GM12873 (cell line): ENCODE results near the gene ARHGEF37.

Source experiments
- TF ChIP-seq, protein P1 (sequence below): IDR thresholded peaks from 2 replicates; pipeline ENCODE4 v1.5.1; 2012; ENCODE audit warnings: low read depth, mild to moderate bottlenecking, moderate library complexity, low read length, control low read depth; ENCODE audit not compliant: insufficient read depth; ENCODE audit errors: missing control alignments

ARHGEF37 gene

DNA sequence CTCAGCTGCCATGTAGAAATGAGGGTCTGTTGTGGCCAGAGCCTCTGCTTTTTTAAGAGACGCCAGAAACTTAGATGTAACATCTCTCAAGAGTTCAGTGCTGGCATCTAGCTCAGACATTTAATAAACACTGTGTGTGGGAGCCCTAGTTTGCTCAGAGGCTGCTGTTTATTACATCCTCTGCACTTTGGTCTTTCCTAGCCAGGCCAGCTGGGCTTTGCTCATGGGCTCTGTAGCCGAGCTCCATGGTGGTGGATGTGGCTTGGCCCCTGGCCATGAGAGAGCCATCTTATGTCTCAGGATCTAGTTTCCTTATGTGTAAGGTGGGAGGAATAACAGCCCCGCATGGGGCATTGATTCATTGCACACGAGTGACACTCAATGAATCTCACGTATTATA, 30.0 kb downstream of the ARHGEF37 start:
- TF ChIP-seq, protein P1, sequence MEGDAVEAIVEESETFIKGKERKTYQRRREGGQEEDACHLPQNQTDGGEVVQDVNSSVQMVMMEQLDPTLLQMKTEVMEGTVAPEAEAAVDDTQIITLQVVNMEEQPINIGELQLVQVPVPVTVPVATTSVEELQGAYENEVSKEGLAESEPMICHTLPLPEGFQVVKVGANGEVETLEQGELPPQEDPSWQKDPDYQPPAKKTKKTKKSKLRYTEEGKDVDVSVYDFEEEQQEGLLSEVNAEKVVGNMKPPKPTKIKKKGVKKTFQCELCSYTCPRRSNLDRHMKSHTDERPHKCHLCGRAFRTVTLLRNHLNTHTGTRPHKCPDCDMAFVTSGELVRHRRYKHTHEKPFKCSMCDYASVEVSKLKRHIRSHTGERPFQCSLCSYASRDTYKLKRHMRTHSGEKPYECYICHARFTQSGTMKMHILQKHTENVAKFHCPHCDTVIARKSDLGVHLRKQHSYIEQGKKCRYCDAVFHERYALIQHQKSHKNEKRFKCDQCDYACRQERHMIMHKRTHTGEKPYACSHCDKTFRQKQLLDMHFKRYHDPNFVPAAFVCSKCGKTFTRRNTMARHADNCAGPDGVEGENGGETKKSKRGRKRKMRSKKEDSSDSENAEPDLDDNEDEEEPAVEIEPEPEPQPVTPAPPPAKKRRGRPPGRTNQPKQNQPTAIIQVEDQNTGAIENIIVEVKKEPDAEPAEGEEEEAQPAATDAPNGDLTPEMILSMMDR, result no peak

DNA sequence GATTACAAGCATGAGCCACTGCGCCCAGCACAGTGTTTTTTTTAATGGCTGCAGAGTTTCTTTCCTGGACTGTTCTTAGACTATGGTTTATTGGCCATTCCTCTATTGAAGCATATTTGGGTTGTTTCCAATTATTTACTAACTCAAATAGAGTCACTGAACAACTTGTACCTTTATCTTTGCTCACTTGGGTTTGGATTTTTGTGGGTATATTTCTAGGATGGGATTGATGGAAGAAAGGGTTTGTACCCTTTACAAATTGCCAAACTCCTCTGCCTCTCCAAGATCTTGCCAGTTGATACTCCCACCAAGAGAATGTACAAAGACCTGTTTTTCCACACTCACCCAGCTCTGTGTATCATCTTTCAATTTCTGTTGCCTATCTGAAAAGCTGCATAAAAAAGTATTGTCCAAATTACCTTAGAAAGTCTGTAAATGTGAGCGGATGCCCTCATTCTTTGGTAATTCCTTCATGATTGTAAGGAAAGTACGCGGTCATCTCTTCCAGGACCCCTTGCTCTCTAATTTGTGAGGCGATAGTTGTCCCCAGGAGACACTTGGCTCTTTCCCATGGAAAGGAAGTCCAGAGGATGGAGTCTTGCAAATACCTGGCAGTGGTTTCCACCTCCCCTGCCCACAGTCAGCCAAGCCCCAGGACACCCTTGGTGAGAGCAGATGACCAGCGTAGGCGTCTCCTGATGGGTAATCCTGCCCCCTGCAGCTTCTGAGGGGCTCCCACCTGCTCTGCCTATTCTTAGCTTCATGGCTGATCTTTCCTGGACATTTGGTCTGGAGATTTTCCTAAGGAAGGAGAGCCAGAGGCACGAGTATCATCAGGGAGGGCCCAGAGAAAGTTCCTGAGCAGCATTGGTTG, 33.0 kb downstream of the ARHGEF37 start:
- TF ChIP-seq, protein P1, result no peak

DNA sequence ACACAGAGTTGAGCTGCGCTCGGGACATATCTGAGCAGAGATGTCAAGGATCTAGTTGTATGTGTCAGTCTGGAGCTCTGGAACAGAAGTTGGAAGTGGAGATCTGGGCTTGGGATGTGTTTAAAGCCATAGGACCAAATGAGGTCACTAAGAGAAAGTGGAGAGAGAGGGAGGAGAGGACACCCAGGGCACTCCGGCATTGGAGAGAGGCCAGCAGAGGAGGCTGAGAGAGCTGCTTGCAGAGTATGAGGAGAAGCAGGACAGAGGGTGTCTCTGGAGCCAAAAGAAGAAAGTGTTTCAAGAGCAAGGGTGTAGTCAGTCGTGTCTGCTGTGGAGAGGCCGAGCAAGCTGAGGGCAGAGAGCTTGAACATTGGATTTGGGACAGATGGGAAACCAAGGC, 34.7 kb downstream of the ARHGEF37 start:
- TF ChIP-seq, protein P1, result no peak

DNA sequence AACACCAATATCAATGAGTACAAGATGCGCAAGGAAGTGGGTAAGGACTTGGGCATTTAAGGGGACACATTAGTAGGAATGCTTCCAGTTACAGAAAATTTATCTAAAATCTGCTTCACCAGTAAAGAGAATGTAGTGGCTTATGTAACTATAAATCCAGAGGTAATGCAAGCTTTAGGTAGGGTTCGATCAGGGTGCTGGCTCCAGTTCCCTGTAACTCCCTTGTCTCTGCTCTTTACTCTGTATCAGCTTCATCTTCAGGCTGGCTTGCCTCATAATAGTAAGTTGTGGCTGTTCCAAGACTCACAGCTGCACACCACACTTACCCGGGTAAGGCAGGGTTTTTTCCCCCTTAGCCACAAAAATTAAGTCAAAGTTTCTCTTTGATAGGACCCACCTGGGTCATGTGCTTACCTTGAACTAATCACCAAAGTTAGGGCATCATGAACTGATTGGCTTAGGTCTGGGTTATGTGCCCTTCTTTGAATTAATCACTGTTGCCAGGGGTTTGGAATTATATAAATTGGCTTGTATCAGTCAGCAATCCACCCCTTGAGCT, 35.5 kb downstream of the ARHGEF37 start:
- TF ChIP-seq, protein P1, result no peak

DNA sequence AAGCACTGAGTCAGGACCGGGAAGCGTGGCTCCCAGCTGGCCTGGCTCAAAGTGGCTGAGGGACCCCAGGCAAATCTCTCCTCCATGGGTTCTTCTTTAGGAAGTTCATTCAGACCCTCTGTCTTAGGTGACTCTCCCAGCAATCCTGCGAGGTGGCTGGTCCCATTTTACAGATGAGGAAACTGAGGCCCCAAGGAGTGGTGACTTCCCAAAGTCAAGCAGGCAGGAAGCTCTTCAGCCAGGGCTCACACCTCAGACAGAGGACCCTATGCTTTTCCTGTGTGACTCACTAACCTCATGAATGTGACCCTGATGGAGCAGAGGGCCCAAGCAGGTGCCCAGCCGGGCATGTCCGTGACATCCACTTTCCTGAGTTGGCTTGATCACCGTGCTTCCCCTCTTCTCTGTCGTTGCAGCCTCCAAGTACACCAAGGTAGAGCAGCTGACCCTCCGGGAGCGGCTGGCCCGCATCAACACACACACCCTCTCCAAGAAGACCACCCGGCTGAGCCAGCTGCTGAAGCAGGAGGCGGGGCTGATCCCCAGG, 36.5 kb downstream of the ARHGEF37 start:
- TF ChIP-seq, protein P1, result no peak

DNA sequence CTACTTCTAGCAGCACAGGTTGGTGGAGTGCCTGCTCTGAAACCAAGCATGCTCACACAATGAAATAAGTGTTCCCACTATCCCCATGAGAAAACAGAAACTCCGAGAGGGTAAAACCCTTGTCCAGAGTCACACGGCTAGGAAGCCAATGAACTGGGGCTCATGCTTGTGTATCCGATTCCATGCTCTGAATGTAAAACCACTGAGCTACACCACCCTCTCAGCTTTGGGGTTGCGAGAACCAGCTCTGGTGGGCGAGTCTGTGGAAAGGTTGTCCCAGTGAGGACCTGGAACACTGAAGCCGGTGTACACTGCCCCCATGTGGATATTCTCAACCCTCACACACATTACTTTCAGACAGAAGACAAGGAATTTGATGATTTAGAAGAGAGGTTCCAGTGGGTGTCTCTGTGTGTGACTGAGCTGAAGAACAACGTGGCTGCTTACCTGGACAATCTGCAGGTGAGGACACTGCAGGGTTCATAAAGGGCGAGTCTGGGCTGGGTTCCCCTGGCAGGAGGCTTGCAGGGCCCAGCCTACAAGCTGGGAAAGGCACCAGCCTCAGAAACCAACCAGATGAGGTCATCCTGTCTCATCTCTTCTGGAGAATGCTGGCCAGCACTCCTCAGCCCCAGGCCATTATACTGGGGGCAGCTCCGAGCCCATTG, 37.4 kb downstream of the ARHGEF37 start:
- TF ChIP-seq, protein P1, result peak; percentile 81
